Measurements from ENCODE around the gene MYO7B. TPM values are rescaled to one million over a fixed set of nuclear protein-coding genes. Genes with fewer than 3 reads are reported as not detected.

The MYO7B gene
- total and polyA plus RNA-seq, 4 donors, result 0.51 to 4.7 (median 1.9) TPM

DNA sequence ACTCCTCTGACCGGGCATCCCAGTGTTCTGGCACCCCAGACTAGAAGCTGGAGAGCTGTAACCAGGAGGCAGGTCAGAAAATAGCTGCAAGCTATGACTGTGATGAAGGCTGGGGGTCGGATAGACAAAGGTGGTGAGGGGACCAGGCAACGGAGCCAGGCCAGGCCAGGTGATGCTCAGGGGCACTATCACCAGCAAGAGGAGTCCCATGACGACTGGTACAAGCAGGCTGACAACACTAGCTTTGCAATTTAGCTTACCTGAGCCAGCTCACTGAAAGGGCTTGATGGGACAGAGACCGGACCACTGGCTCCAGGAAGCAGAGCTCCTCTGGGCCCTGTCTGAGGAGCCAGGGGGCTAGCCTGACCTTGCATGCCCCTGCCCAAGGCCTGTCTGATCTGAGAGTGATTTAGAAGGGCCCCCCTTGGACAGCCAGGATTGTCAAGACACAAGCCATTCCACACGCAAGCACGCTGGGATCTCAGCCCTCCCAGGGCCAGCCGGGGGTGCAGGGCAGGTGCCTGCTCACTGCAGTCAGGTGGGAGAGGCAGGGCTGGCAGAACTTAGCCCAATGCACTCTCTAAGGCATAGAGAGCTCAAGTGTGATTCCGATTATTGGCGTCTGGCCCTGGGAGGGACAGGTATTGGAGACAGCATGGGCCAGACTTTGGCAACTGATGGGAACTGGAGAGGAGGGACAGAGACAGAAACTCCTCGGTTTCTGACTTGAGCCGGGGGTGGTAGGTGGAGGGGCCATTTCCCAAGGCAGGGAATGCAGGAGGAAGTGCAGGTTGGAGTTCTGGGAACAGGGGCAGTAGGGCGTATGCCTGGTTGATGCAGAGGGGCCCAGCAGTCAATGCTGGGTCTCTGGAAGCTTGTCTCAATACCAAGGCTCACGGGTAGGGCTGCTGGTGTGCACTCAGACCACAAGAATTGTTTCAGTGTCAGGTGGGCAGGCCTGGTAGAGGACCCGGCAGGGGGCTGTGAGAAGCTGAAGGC, 47.7 kb downstream of the MYO7B start:
- Histone ChIP-seq H3K36me3 (ENCODE audit: control insufficient read depth in 4 of 4, insufficient read depth in 4 of 4, low read length in 4 of 4) (no peaks in the 10 kb centered on the region), H3K9me3 (ENCODE audit: control insufficient read depth in 4 of 4, insufficient read depth in 3 of 4, low read length in 3 of 4) (no peaks in the 10 kb centered on the region), H3K27me3 (ENCODE audit: control insufficient read depth in 3 of 3, insufficient read depth in 3 of 3, low read length in 2 of 3) (no peaks in the 10 kb centered on the region), H3K9ac (ENCODE audit: insufficient read depth in 1 of 2, low read length in 2 of 2) (no peak overlapping the region), H3K4me3 (no peak overlapping the region), H3K27ac (ENCODE audit: low read depth in 1 of 2, low read length in 1 of 2) (no peak overlapping the region), H3K4me1 (ENCODE audit: control insufficient read depth in 5 of 5, insufficient read depth in 5 of 5, low read length in 5 of 5) (no peaks in the 10 kb centered on the region)
- TF ChIP-seq, protein P1, sequence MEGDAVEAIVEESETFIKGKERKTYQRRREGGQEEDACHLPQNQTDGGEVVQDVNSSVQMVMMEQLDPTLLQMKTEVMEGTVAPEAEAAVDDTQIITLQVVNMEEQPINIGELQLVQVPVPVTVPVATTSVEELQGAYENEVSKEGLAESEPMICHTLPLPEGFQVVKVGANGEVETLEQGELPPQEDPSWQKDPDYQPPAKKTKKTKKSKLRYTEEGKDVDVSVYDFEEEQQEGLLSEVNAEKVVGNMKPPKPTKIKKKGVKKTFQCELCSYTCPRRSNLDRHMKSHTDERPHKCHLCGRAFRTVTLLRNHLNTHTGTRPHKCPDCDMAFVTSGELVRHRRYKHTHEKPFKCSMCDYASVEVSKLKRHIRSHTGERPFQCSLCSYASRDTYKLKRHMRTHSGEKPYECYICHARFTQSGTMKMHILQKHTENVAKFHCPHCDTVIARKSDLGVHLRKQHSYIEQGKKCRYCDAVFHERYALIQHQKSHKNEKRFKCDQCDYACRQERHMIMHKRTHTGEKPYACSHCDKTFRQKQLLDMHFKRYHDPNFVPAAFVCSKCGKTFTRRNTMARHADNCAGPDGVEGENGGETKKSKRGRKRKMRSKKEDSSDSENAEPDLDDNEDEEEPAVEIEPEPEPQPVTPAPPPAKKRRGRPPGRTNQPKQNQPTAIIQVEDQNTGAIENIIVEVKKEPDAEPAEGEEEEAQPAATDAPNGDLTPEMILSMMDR (IDR thresholded peaks at IDR 0.05; ENCODE audit: control extremely low read depth, extremely low read depth), result no peak
- peak in 1 of 3 donors; percentile 7 for DNase-seq
- no peak for ATAC-seq (ENCODE audit: insufficient read depth, low FRiP score)
- 84 to 91% methylated on average over 15 of the region's 15 CpGs for WGBS, 2 donors

DNA sequence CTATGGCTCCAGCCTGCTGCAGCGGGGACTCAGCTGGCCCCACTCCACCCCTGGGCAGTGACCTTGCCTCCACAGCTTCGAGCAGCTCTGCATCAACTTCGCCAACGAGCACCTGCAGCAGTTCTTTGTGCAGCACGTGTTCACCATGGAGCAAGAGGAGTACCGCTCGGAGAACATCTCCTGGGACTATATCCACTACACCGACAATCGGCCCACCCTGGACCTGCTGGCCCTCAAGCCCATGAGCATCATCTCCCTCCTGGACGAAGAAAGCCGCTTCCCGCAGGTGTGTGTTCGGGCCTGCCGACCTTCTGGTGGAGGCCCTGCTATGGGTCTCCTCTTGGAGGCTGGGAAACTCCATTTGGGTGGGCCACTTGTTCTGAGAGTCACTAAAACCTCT, 48.6 kb downstream of the MYO7B start:
- H3K9ac ChIP-seq (ENCODE audit: insufficient read depth in 1 of 2, low read length in 2 of 2), result no peak overlapping the region
- no peaks in the 10 kb centered on the region for H3K9me3 ChIP-seq (ENCODE audit: control insufficient read depth in 4 of 4, insufficient read depth in 3 of 4, low read length in 3 of 4)
- no peaks in the 10 kb centered on the region for H3K27me3 ChIP-seq (ENCODE audit: control insufficient read depth in 3 of 3, insufficient read depth in 3 of 3, low read length in 2 of 3)
- H3K27ac ChIP-seq (ENCODE audit: low read depth in 1 of 2, low read length in 1 of 2), result no peak overlapping the region
- DNase-seq (peak in 1 of 3 donors; percentile 7), ATAC-seq (ENCODE audit: insufficient read depth, low FRiP score) (no peak)
- H3K4me1 ChIP-seq (ENCODE audit: control insufficient read depth in 5 of 5, insufficient read depth in 5 of 5, low read length in 5 of 5), result no peaks in the 10 kb centered on the region
- WGBS, 2 donors, result 94 to 96% methylated on average over 14 of the region's 14 CpGs
- TF ChIP-seq, protein P1 (IDR thresholded peaks at IDR 0.05; ENCODE audit: control extremely low read depth, extremely low read depth), result no peak
- H3K4me3 ChIP-seq, result no peak overlapping the region
- no peaks in the 10 kb centered on the region for H3K36me3 ChIP-seq (ENCODE audit: control insufficient read depth in 4 of 4, insufficient read depth in 4 of 4, low read length in 4 of 4)

DNA sequence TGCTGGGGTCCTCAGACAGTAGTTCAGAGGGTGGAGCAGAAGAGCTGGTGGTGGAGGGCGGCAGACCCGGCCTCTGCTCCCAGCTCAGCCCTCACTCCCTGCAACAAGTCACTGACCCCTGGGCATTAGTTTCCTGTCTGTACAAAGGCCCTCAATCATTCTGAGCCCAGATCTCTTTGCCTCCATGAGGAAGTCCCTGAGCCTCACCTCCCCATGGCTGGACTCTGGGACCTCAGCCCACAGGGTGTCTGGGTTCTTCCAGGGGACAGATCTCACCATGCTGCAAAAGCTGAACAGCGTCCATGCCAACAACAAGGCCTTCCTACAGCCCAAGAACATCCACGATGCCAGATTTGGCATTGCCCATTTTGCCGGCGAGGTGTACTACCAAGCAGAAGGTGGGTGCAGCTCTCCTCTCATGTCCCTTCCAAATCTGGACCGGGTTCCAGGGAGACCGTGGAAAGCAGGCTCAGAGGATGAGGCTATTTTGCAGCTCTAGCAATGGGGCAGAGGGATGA, 49.1 kb downstream of the MYO7B start:
- Histone ChIP-seq H3K27ac (ENCODE audit: low read depth in 1 of 2, low read length in 1 of 2) (no peak overlapping the region), H3K27me3 (ENCODE audit: control insufficient read depth in 3 of 3, insufficient read depth in 3 of 3, low read length in 2 of 3) (no peaks in the 10 kb centered on the region), H3K9me3 (ENCODE audit: control insufficient read depth in 4 of 4, insufficient read depth in 3 of 4, low read length in 3 of 4) (no peaks in the 10 kb centered on the region), H3K36me3 (ENCODE audit: control insufficient read depth in 4 of 4, insufficient read depth in 4 of 4, low read length in 4 of 4) (no peaks in the 10 kb centered on the region), H3K4me1 (ENCODE audit: control insufficient read depth in 5 of 5, insufficient read depth in 5 of 5, low read length in 5 of 5) (no peaks in the 10 kb centered on the region), H3K4me3 (no peak overlapping the region), H3K9ac (ENCODE audit: insufficient read depth in 1 of 2, low read length in 2 of 2) (no peak overlapping the region)
- WGBS, 2 donors, result 83 to 84% methylated on average over 8 of the region's 8 CpGs
- TF ChIP-seq, protein P1 (IDR thresholded peaks at IDR 0.05; ENCODE audit: control extremely low read depth, extremely low read depth), result no peak
- ATAC-seq (ENCODE audit: insufficient read depth, low FRiP score) (no peak), DNase-seq (peak in 1 of 3 donors; percentile 7)
